Esophagus muscularis mucosa (tissue), 3 donors: Measurements from ENCODE around the gene WBP1L.

ENCODE experiments used
- POLR2A ChIP-seq: fragments of 450-650 bp; IDR thresholded peaks from one replicate; pipeline ENCODE4 v1.6.1; 2017; ENCODE audit warnings: antibody characterized with exemption, moderate library complexity, mild to moderate bottlenecking, low read depth
- POLR2AphosphoS5 ChIP-seq, 2 donors: sonication (generic); formaldehyde crosslinking; IDR thresholded peaks; one replicate each; pipeline ENCODE4 v1.6.1; 2017; ENCODE audit warnings: antibody characterized with exemption in 2 of 2
- TF ChIP-seq, protein P1 (sequence below), 3 experiments: fragments of 200-600 bp in 2 of 3; fragments of 450-650 bp in 1 of 3; sonication (generic) in 2 of 3; IDR thresholded peaks; one replicate each; pipeline ENCODE4 v1.5.1; 2017 to 2019; ENCODE audit warnings: antibody characterized with exemption in 3 of 3, mild to moderate bottlenecking in 2 of 3, moderate library complexity in 1 of 3

DNA sequence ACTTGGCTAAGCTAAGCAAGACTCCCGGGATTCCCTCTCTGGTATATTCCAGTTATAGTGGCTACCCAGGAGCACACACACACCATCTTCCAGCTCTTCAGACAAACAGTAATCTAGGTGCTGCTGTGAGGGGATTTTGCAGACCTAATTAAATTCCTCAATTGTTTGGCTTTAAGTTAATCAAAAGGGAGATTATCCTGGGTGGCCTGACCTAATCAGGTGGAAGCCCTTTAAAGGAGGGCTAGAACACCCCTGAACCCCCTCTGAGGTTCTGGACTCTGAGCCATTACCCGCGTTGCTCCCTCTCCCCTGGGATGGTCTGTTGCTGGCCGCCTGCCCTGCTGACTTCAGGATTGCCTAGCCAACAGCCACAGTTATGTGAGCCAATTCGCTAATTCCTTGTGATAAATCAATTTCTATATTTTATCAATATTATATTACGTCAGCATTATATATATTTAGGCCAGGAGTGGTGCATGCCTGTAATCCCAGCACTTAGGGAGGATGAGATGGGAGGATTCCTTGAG is 22.9 kb upstream of the WBP1L start:
- TF ChIP-seq POLR2A (no peak), POLR2AphosphoS5 (IDR thresholded peaks at IDR 0.05) (no peak)
- TF ChIP-seq, protein P1, sequence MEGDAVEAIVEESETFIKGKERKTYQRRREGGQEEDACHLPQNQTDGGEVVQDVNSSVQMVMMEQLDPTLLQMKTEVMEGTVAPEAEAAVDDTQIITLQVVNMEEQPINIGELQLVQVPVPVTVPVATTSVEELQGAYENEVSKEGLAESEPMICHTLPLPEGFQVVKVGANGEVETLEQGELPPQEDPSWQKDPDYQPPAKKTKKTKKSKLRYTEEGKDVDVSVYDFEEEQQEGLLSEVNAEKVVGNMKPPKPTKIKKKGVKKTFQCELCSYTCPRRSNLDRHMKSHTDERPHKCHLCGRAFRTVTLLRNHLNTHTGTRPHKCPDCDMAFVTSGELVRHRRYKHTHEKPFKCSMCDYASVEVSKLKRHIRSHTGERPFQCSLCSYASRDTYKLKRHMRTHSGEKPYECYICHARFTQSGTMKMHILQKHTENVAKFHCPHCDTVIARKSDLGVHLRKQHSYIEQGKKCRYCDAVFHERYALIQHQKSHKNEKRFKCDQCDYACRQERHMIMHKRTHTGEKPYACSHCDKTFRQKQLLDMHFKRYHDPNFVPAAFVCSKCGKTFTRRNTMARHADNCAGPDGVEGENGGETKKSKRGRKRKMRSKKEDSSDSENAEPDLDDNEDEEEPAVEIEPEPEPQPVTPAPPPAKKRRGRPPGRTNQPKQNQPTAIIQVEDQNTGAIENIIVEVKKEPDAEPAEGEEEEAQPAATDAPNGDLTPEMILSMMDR (IDR thresholded peaks at IDR 0.05): no peak
